Ovary (tissue), 9 donors: ENCODE data around the gene TNFAIP8L3. TPM values are rescaled to one million over a fixed set of nuclear protein-coding genes. Genes with fewer than 3 reads are reported as not detected.

Source experiments
- DNase-seq, 5 donors: peaks; one replicate each; pipeline ENCODE4 v3.0.0-alpha.2; 2019 to 2020
- H3K27ac ChIP-seq, 2 donors: fragments of 200-600 bp; one replicate each; pipeline versions ENCODE4 v1.5.1 to v1.8.0; 2019 to 2022
- H3K27me3 ChIP-seq: fragments of 200-600 bp; one replicate; pipeline ENCODE4 v1.8.0; 2022
- H3K36me3 ChIP-seq: fragments of 200-600 bp; sonication (generic); one replicate; pipeline ENCODE4 v1.5.1; 2019
- H3K4me1 ChIP-seq: one replicate; pipeline ENCODE4 v1.8.1; 2013; ENCODE audit warnings: mild to moderate bottlenecking, moderate library complexity; ENCODE audit not compliant: insufficient read depth
- H3K4me3 ChIP-seq: fragments of 200-600 bp; sonication (generic); one replicate; pipeline ENCODE4 v1.5.1; 2017
- H3K9me3 ChIP-seq, 2 donors: fragments of 200-600 bp in 1 of 2; sonication (generic) in 1 of 2; one replicate each; pipeline versions ENCODE4 v1.5.1 to v1.8.1; 2013 to 2019; ENCODE audit warnings: mild to moderate bottlenecking in 1 of 2, moderate library complexity in 1 of 2
- EP300 ChIP-seq: sonication (generic); formaldehyde crosslinking; IDR thresholded peaks from one replicate; pipeline ENCODE4 v1.6.1; 2017; ENCODE audit warnings: antibody characterized with exemption
- POLR2A ChIP-seq: fragments of 450-650 bp; IDR thresholded peaks from one replicate; pipeline ENCODE4 v1.6.1; 2017; ENCODE audit warnings: antibody characterized with exemption, mild to moderate bottlenecking, moderate library complexity
- WGBS, 3 donors: extraction: QIAGEN DNeasy Blood & Tissue Kit in 1 of 3; methylation state at CpG; one replicate each; pipeline versions ENCODE4 v1.1.5 to v1.1.7; 2013 to 2017; 5-methylcytosine and 5-hydroxymethylcytosine counted together
- intact Hi-C, 4 donors: fragments of 100-400 bp; cut with DNase I; formaldehyde crosslinking; loops; one replicate each; pipeline versions ENCODE4 v1.11.0 to v1.15.1; 2022 to 2023
- polyA plus RNA-seq, 2 donors: library from polyadenylated mRNA; stranded (reverse); fragments of 200-250 nt in 1 of 2; fragments of 350-450 nt in 1 of 2; fragmentation: Illumina TruSeq in 1 of 2; extraction: RNeasy Lipid Tissue Mini Kit (QIAGEN cat#74804) in 1 of 2; gene quantifications; one replicate each; pipeline ENCODE4 v1.2.3, GENCODE V29; 2013 to 2014
- total RNA-seq, 7 donors: library from RNA; depleted of rRNA in 2 of 7; stranded (reverse); fragments of >200 nt in 2 of 7; fragmentation: NEBNext Ultra II Directional in 3 of 7; extraction: Animal tissue kit (Norgen Biotek cat#: 25700) in 3 of 7; gene quantifications; one replicate each; pipeline versions ENCODE4 v1.1.0 to v1.2.4, GENCODE V29; 2016 to 2023
- TF ChIP-seq, protein P1 (sequence below), 3 donors: fragments of 450-650 bp in 2 of 3; fragments of 200-600 bp in 1 of 3; IDR thresholded peaks; one replicate each; pipeline versions ENCODE4 v1.5.1 to v1.8.0; 2016 to 2022; ENCODE audit warnings: antibody characterized with exemption in 3 of 3, mild to moderate bottlenecking in 1 of 3
- donor health status: DM: no; HTN: no; CAD: no; lungs with moderate emphysema.
- donor health status: DM: no; HTN: no; CAD: no.
- donor health status: Bipolar disorder and iron deficiency.
- donor health status: DM: yes; HTN: yes; CAD: no.
- donor health status: DM: no; HTN: no; CAD: no.
- donor health status: DM: yes; HTN: yes; CAD: no.

Gene TNFAIP8L3
- total and polyA plus RNA-seq, 9 donors = 10.2 to 76.5 (median 24.1) TPM

GRCh38 chr15:51062736-51063135 is 32.0 kb downstream of the TNFAIP8L3 start:
- WGBS, 3 donors = 61 to 76% (median 71%) methylated on average over 1 of the region's 1 CpG
- no peak for DNase-seq
- no peaks in the 10 kb centered on the region for H3K9me3 ChIP-seq
- H3K27ac ChIP-seq = no peak overlapping the region
- TF ChIP-seq, protein P1, sequence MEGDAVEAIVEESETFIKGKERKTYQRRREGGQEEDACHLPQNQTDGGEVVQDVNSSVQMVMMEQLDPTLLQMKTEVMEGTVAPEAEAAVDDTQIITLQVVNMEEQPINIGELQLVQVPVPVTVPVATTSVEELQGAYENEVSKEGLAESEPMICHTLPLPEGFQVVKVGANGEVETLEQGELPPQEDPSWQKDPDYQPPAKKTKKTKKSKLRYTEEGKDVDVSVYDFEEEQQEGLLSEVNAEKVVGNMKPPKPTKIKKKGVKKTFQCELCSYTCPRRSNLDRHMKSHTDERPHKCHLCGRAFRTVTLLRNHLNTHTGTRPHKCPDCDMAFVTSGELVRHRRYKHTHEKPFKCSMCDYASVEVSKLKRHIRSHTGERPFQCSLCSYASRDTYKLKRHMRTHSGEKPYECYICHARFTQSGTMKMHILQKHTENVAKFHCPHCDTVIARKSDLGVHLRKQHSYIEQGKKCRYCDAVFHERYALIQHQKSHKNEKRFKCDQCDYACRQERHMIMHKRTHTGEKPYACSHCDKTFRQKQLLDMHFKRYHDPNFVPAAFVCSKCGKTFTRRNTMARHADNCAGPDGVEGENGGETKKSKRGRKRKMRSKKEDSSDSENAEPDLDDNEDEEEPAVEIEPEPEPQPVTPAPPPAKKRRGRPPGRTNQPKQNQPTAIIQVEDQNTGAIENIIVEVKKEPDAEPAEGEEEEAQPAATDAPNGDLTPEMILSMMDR (IDR thresholded peaks at IDR 0.05) = no peak
- TF ChIP-seq POLR2A (no peak), EP300 (no peak)
- no peaks in the 10 kb centered on the region for H3K36me3 ChIP-seq
- no peak overlapping the region for H3K4me3 ChIP-seq
- intact Hi-C loops = no loop called here
- H3K27me3 ChIP-seq = no peaks in the 10 kb centered on the region
- peaks cover 3% of the 10 kb centered on the region for H3K4me1 ChIP-seq

DNA sequence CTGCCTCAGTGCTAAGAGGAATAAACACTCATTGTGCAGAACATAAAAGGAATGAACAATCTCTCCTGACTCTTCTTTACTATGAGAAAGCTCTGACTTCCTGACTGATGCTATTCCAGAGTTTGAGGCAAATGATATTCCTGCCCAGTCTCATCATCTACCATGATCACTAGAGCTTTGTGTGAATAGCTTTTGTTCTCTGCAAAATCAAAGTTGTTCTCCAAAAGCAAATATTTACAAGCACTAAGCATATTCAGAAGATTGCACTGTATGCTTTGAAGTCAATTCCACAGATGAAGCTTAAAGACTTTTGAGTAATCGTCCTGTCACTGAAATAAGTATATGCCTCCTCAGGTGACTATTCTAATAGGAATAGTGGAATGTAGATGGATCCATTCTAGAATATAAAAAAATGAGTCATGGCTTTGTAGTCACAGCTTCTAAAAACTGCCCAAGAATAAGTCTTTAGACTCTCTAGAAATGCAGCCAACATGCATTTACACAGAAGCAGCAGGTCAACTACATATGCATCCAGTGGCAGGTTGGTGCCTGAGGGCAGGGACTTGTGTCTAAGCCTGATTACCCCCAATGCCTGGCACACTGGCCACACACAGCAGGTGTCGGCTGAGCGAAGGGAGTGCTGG is 34.6 kb downstream of the TNFAIP8L3 start:
- H3K4me3 ChIP-seq = no peak overlapping the region
- intact Hi-C loops = no loop called here
- no peaks in the 10 kb centered on the region for H3K27me3 ChIP-seq
- TF ChIP-seq, protein P1 (IDR thresholded peaks at IDR 0.05) = no peak
- TF ChIP-seq POLR2A (no peak), EP300 (no peak)
- no peak for DNase-seq
- no peak overlapping the region for H3K27ac ChIP-seq
- WGBS, 3 donors = 87 to 98% (median 89%) methylated on average over 3 of the region's 3 CpGs
- no peaks in the 10 kb centered on the region for H3K36me3 ChIP-seq
- no peaks in the 10 kb centered on the region for H3K9me3 ChIP-seq
- peaks cover 3% of the 10 kb centered on the region for H3K4me1 ChIP-seq

DNA sequence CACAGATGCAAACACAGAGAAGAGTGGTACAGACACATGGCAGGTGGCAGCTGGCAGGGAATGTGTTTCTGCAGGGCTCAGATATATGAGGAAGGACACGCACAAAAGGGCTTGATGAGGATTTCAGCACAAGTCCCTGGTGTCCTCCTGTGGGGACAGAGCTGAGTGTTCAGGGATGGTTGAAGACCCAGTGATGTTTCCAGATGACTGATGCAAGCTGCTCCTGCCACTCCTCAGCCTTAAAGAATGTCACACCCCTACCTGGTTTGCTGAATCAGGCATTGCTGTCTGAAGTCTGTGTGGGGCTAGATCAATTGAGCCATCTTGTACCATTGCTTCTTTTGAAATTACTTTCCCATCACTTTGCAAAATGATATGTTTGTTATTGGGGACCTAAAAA is 40.2 kb downstream of the TNFAIP8L3 start:
- DNase-seq = no peak
- Histone ChIP-seq H3K36me3 (no peaks in the 10 kb centered on the region), H3K9me3 (no peaks in the 10 kb centered on the region), H3K27me3 (no peaks in the 10 kb centered on the region), H3K27ac (no peak overlapping the region), H3K4me3 (no peak overlapping the region), H3K4me1 (no peaks in the 10 kb centered on the region)
- TF ChIP-seq EP300 = no peak
- TF ChIP-seq, protein P1 (IDR thresholded peaks at IDR 0.05) = no peak
- intact Hi-C loops = no loop called here
- WGBS, 3 donors = 95 to 100% (median 98%) methylated on average over 1 of the region's 1 CpG

- intact Hi-C loops = no loop called here
- Histone ChIP-seq H3K27me3 (no peaks in the 10 kb centered on the region), H3K4me3 (no peak overlapping the region), H3K4me1 (no peaks in the 10 kb centered on the region), H3K27ac (no peak overlapping the region), H3K36me3 (no peaks in the 10 kb centered on the region), H3K9me3 (no peaks in the 10 kb centered on the region)
- TF ChIP-seq POLR2A (no peak), EP300 (no peak)
- TF ChIP-seq, protein P1 (IDR thresholded peaks at IDR 0.05) = no peak
- no peak for DNase-seq
- 77 to 87% (median 83%) methylated on average over 1 of the region's 1 CpG for WGBS, 3 donors
Measured at GRCh38 chr15:51053571-51053970, 41.1 kb downstream of the TNFAIP8L3 start.
